ENCODE measurements around the gene VPS35. TPM values are rescaled to one million over a fixed set of nuclear protein-coding genes. Genes with fewer than 3 reads are reported as not detected.

VPS35 gene
- total and polyA plus RNA-seq, 2 of the 13 experiments (the other 11 are each of a cell fraction or from before 2014, with no cell fraction given), result 30.7 to 136 TPM

GRCh38 chr16:46689365-46690280, 645 bp upstream of the VPS35 start, which contains the start of gene ORC6 (continued):
- TF ChIP-seq MLX (CRISPR knock-in tag; IDR thresholded peaks at IDR 0.05) (no peak), ZBTB10 (CRISPR knock-in tag; IDR thresholded peaks at IDR 0.05; ENCODE audit: borderline replicate concordance) (no peak), ATRX (CRISPR knock-in tag; IDR thresholded peaks at IDR 0.05; ENCODE audit: borderline replicate concordance) (no peak), CTCF (CRISPR knock-in tag; IDR thresholded peaks at IDR 0.05) (peak; percentile 85), FOXM1 (CRISPR knock-in tag; IDR thresholded peaks at IDR 0.05) (no peak), ELF3 (CRISPR knock-in tag; IDR thresholded peaks at IDR 0.05) (no peak; the same call in 1 of the 2 replicates), ZNF720 (CRISPR knock-in tag; IDR thresholded peaks at IDR 0.05) (no peak), CREBL2 (CRISPR knock-in tag; IDR thresholded peaks at IDR 0.05; ENCODE audit: borderline replicate concordance) (no peak; the same call in 1 of the 2 replicates), ZNF550 (CRISPR knock-in tag; IDR thresholded peaks at IDR 0.05; ENCODE audit: borderline replicate concordance) (no peak), ZBTB26 (CRISPR knock-in tag; IDR thresholded peaks at IDR 0.05; ENCODE audit: borderline replicate concordance) (no peak), ZNF446 (CRISPR knock-in tag; IDR thresholded peaks at IDR 0.05) (no peak), ZNF264 (CRISPR knock-in tag; IDR thresholded peaks at IDR 0.05) (no peak), SIN3A (IDR thresholded peaks at IDR 0.05; ENCODE audit: borderline replicate concordance, low read depth, low read length) (peak; percentile 100), PLRG1 (conservative IDR thresholded peaks at IDR 0.05) (no peak), ZNF207 (IDR thresholded peaks at IDR 0.05; ENCODE audit: borderline replicate concordance) (no peak), MBNL3 (CRISPR knock-in tag; conservative IDR thresholded peaks at IDR 0.05) (no peak), KLF9 (CRISPR knock-in tag; IDR thresholded peaks at IDR 0.05; ENCODE audit: low read depth) (no peak), E2F1 (CRISPR knock-in tag; IDR thresholded peaks at IDR 0.05) (peak; percentile 93), ZNF234 (CRISPR knock-in tag; conservative IDR thresholded peaks at IDR 0.05) (no peak; the same call in 1 of the 2 replicates), ZNF501 (CRISPR knock-in tag; IDR thresholded peaks at IDR 0.05) (0 out of 2 replicates have a peak, but pooled peaks have one; percentile 15), HNRNPLL (IDR thresholded peaks at IDR 0.05; ENCODE audit: low read depth, low read length, poor library complexity, severe bottlenecking) (peak; percentile 72), ZNF883 (CRISPR knock-in tag; IDR thresholded peaks at IDR 0.05; ENCODE audit: not compliant biosample characterization) (peak; percentile 73)
